Transverse colon (tissue), 4 donors: ENCODE data around the gene ATR. TPM values are rescaled to one million over a fixed set of nuclear protein-coding genes. Genes with fewer than 3 reads are reported as not detected.

Experiments
- DNase-seq: peaks from one replicate; pipeline ENCODE4 v3.0.0-alpha.2; 2019
- H3K27ac ChIP-seq, 4 donors: fragments of 200-600 bp; sonication (generic); 2 replicates each; pipeline ENCODE4 v1.5.1; 2016 to 2018; ENCODE audit warnings: inconsistent platforms in 4 of 4
- H3K27me3 ChIP-seq: fragments of 200-600 bp; sonication (generic); 2 replicates; pipeline ENCODE4 v1.5.1; 2017; ENCODE audit warnings: inconsistent platforms
- H3K36me3 ChIP-seq, 4 donors: fragments of 200-600 bp; sonication (generic); 2 replicates each; pipeline ENCODE4 v1.5.1; 2017 to 2019; ENCODE audit warnings: inconsistent platforms in 4 of 4
- H3K4me1 ChIP-seq, 4 donors: fragments of 200-600 bp; sonication (generic); 2 replicates each; pipeline ENCODE4 v1.5.1; 2017 to 2020; ENCODE audit warnings: inconsistent platforms in 4 of 4
- H3K4me3 ChIP-seq, 4 donors: fragments of 200-600 bp; sonication (generic); 1 replicate in 1 of 4; 2 replicates in 3 of 4; pipeline versions ENCODE4 v1.5.1 to v1.6.1; 2017 to 2019; ENCODE audit warnings: inconsistent platforms in 4 of 4
- H3K9me3 ChIP-seq, 2 donors: fragments of 200-600 bp; sonication (generic); 2 replicates each; pipeline ENCODE4 v1.5.1; 2017 to 2019; ENCODE audit warnings: inconsistent platforms in 2 of 2
- CTCF ChIP-seq, 5 experiments: fragments of 200-600 bp in 3 of 5; fragments of 450-650 bp in 2 of 5; sonication (generic) in 3 of 5; IDR thresholded peaks; 1 replicate in 2 of 5; 2 replicates in 3 of 5; pipeline ENCODE4 v1.5.1; 2016 to 2017; ENCODE audit warnings: antibody characterized with exemption in 5 of 5, inconsistent platforms in 3 of 5, mild to moderate bottlenecking in 2 of 5, moderate library complexity in 1 of 5
- EP300 ChIP-seq: sonication (generic); formaldehyde crosslinking; IDR thresholded peaks from one replicate; pipeline ENCODE4 v1.6.1; 2017; ENCODE audit warnings: antibody characterized with exemption, low read depth
- POLR2A ChIP-seq: fragments of 450-650 bp; IDR thresholded peaks from one replicate; pipeline ENCODE4 v1.6.1; 2016; ENCODE audit warnings: antibody characterized with exemption, mild to moderate bottlenecking, moderate library complexity
- POLR2AphosphoS5 ChIP-seq, 3 donors: sonication (generic); formaldehyde crosslinking; IDR thresholded peaks; one replicate each; pipeline ENCODE4 v1.6.1; 2016; ENCODE audit warnings: antibody characterized with exemption in 3 of 3
- WGBS, 2 donors: methylation state at CpG; one replicate each; pipeline ENCODE4 v1.1.5; 2018; ENCODE audit warnings: low coverage in 1 of 2; 5-methylcytosine and 5-hydroxymethylcytosine counted together
- in situ Hi-C, 4 donors: fragments of 200-750 bp; cut with MboI; loops; one replicate each; pipeline versions ENCODE4 v1.15.0 to v1.15.1; 2017; ENCODE audit warnings: low sequenced_read_pairs in 3 of 4, low pct_ligation_motif_present in 1 of 4, low pct_unique_long_range_greater_than_20kb in 1 of 4
- intact Hi-C: fragments of 100-400 bp; cut with DNase I; formaldehyde crosslinking; loops from one replicate; pipeline ENCODE4 v1.15.1; 2023; ENCODE audit warnings: low total_unique reads
- total RNA-seq, 4 donors: library from RNA; depleted of rRNA; stranded (reverse); fragments of >200 nt; gene quantifications; one replicate each; pipeline ENCODE4 v1.1.0, GENCODE V29; 2016

Gene ATR
- total RNA-seq, 4 donors from 2014 or later, result 22.4 to 37.8 (median 25.3) TPM

- Histone ChIP-seq H3K27ac (no peak overlapping the region), H3K27me3 (no peaks in the 10 kb centered on the region), H3K4me1 (peaks cover 0 to 22% (median 5%) of the 10 kb centered on the region in 4 donors), H3K9me3 (no peaks in the 10 kb centered on the region), H3K36me3 (peaks cover 0 to 8% (median 0%) of the 10 kb centered on the region in 4 donors), H3K4me3 (no peak overlapping the region)
- intact Hi-C loops, result no loop called here
- in situ Hi-C loops, result no loop called here
- no peak for DNase-seq
- TF ChIP-seq POLR2AphosphoS5 (IDR thresholded peaks at IDR 0.05), result no peak
- TF ChIP-seq EP300, result no peak
- no peak for TF ChIP-seq CTCF (IDR thresholded peaks at IDR 0.05)
- TF ChIP-seq POLR2A, result no peak
These were observed 141.5 kb downstream of the ATR start for GRCh38 chr3:142436951-142437585.

GRCh38 chr3:142434503-142434902 is 144.0 kb downstream of the ATR start:
- Histone ChIP-seq H3K27me3 (no peaks in the 10 kb centered on the region), H3K36me3 (peaks cover 0 to 17% (median 4%) of the 10 kb centered on the region in 4 donors), H3K27ac (no peak overlapping the region), H3K4me1 (peaks cover 0 to 22% (median 5%) of the 10 kb centered on the region in 4 donors), H3K9me3 (no peaks in the 10 kb centered on the region), H3K4me3 (no peak overlapping the region)
- intact Hi-C loops, result no loop called here
- no peak for DNase-seq
- in situ Hi-C loops, result no loop called here
- TF ChIP-seq POLR2AphosphoS5 (IDR thresholded peaks at IDR 0.05), result no peak
- no peak for TF ChIP-seq CTCF (IDR thresholded peaks at IDR 0.05)
- no peak for TF ChIP-seq POLR2A
- no peak for TF ChIP-seq EP300
- 70 to 91% methylated on average over 4 of the region's 4 CpGs for WGBS, 2 donors

- TF ChIP-seq CTCF (IDR thresholded peaks at IDR 0.05) (no peak), POLR2A (no peak), EP300 (no peak), POLR2AphosphoS5 (IDR thresholded peaks at IDR 0.05) (no peak)
- no peak for DNase-seq
- intact Hi-C loops, result no loop called here
- Histone ChIP-seq H3K9me3 (no peaks in the 10 kb centered on the region), H3K36me3 (peaks cover 0 to 22% (median 5%) of the 10 kb centered on the region in 4 donors), H3K27ac (no peak overlapping the region), H3K27me3 (no peaks in the 10 kb centered on the region), H3K4me3 (no peak overlapping the region), H3K4me1 (peaks cover 0 to 22% (median 5%) of the 10 kb centered on the region in 4 donors)
- in situ Hi-C loops, result no loop called here
- WGBS, 2 donors, result 76 to 82% methylated on average over 2 of the region's 2 CpGs
These were observed 145.4 kb downstream of the ATR start for GRCh38 chr3:142433110-142433509.

GRCh38 chr3:142429582-142429981 is 149.0 kb downstream of the ATR start:
- Histone ChIP-seq H3K4me3 (no peak overlapping the region), H3K36me3 (peaks cover 0 to 38% (median 11%) of the 10 kb centered on the region in 4 donors), H3K27me3 (no peaks in the 10 kb centered on the region), H3K4me1 (peaks cover 0 to 7% (median 0%) of the 10 kb centered on the region in 4 donors), H3K27ac (no peak overlapping the region), H3K9me3 (no peaks in the 10 kb centered on the region)
- intact Hi-C loops (no loop called here), in situ Hi-C loops (no loop called here)
- TF ChIP-seq EP300 (no peak), POLR2A (no peak), CTCF (IDR thresholded peaks at IDR 0.05) (no peak)
- DNase-seq, result no peak
